HK-2 (cell line): ENCODE measurements around the gene ARMH4.
"Not testable (repeated sequence)": the region's sequence is repeated elsewhere in the genome, so short reads cannot be mapped to it uniquely, and the experiment has no call there.

Experiments used
- DNase-seq: peaks from one replicate; pipeline ENCODE4 v3.0.0-alpha.2; 2018; ENCODE audit not compliant: unreplicated experiment

The ARMH4 gene

GRCh38 chr14:58146399-58146798 lies 5.6 kb downstream of the ARMH4 start:
- no peak for DNase-seq

GRCh38 chr14:58145936-58146335 lies 6.1 kb downstream of the ARMH4 start:
- DNase-seq: no peak

GRCh38 chr14:58143106-58143505 lies 8.9 kb downstream of the ARMH4 start:
- no peak for DNase-seq

- DNase-seq: no peak
Observed at GRCh38 chr14:58141893-58142292, 10.1 kb downstream of the ARMH4 start.

GRCh38 chr14:58138714-58139482 lies 13.1 kb downstream of the ARMH4 start:
- no peak for DNase-seq

- no peak for DNase-seq
Observed at GRCh38 chr14:58138031-58138713, 13.8 kb downstream of the ARMH4 start.

GRCh38 chr14:58133739-58134138 lies 18.3 kb downstream of the ARMH4 start:
- no peak for DNase-seq

GRCh38 chr14:58131386-58131785 lies 20.6 kb downstream of the ARMH4 start:
- DNase-seq: peak; percentile 27

GRCh38 chr14:58130116-58130782 lies 21.8 kb downstream of the ARMH4 start:
- DNase-seq: no peak

- no peak for DNase-seq
Observed at GRCh38 chr14:58129208-58129607, 22.8 kb downstream of the ARMH4 start.

- DNase-seq: no peak
Observed at GRCh38 chr14:58128416-58128815, 23.6 kb downstream of the ARMH4 start.

- DNase-seq: not testable (repeated sequence)
Observed at GRCh38 chr14:58122546-58122945, 29.5 kb downstream of the ARMH4 start.

GRCh38 chr14:58121530-58122186 lies 30.4 kb downstream of the ARMH4 start:
- no peak for DNase-seq

GRCh38 chr14:58119381-58119780 lies 32.6 kb downstream of the ARMH4 start:
- DNase-seq: no peak

GRCh38 chr14:58118097-58118815 lies 33.8 kb downstream of the ARMH4 start:
- DNase-seq: no peak

GRCh38 chr14:58109744-58110143 lies 42.3 kb downstream of the ARMH4 start:
- DNase-seq: no peak

GRCh38 chr14:58108717-58109116 lies 43.3 kb downstream of the ARMH4 start:
- DNase-seq: no peak

GRCh38 chr14:58107947-58108552 lies 44.0 kb downstream of the ARMH4 start:
- DNase-seq: peak; percentile 14

GRCh38 chr14:58107041-58107440 lies 45.0 kb downstream of the ARMH4 start:
- DNase-seq: no peak

- DNase-seq: no peak
Observed at GRCh38 chr14:58106446-58106845, 45.6 kb downstream of the ARMH4 start.

- DNase-seq: no peak
Observed at GRCh38 chr14:58104808-58105207, 47.2 kb downstream of the ARMH4 start.
